IMR-90 (cell line): ENCODE results near the gene RPS27. TPM values are rescaled to one million over a fixed set of nuclear protein-coding genes. Genes with fewer than 3 reads are reported as not detected.
"Not testable (repeated sequence)": the region's sequence is repeated elsewhere in the genome, so short reads cannot be mapped to it uniquely, and the experiment has no call there.

Experiments
- ATAC-seq: fragments of 200-7000 bp; cut with Tn5 transposase; 2 replicates; pipeline ENCODE4 v1.9.1; 2020; ENCODE audit warnings: low read depth, mild to moderate bottlenecking, moderate library complexity
- BruUV-seq: library from RNA; stranded (reverse); fragments of 400-500 nt; replicated peaks from 2 replicates; lab custom pipeline; 2021; lab: Mats Ljungman, UMichigan
- CTCF ChIA-PET: fragments of 300-600 bp; formaldehyde crosslinking; extraction: SDS; loops from one replicate; lab custom pipeline; 2021; ENCODE audit warnings: antibody characterized with exemption; lab: Yijun Ruan, JAX
- POLR2A ChIA-PET: fragments of 300-600 bp; sonication (Branson Sonifier 250); formaldehyde crosslinking; loops from one replicate; lab custom pipeline; 2022; ENCODE audit warnings: antibody characterized with exemption; ENCODE audit not compliant: unreplicated experiment; lab: Charles Lee
- DNase-seq: peaks from one replicate; pipeline ENCODE4 v3.0.0; 2013
- H2AFZ ChIP-seq: replicated peaks from 2 replicates; pipeline ENCODE3; 2013; ENCODE audit warnings: low read length, mild to moderate bottlenecking; ENCODE audit not compliant: poor library complexity
- H2AK5ac ChIP-seq: 2 replicates; pipeline ENCODE4 v1.6.1; 2013; ENCODE audit warnings: low read depth, low read length, inconsistent platforms
- H2AK9ac ChIP-seq: replicated peaks from 2 replicates; pipeline ENCODE3; 2013; ENCODE audit warnings: mild to moderate bottlenecking, low read depth, low read length, moderate library complexity; ENCODE audit not compliant: poor library complexity
- H2BK120ac ChIP-seq: 2 replicates; pipeline ENCODE4 v1.6.1; 2013; ENCODE audit warnings: low read depth, low read length, inconsistent platforms
- H2BK15ac ChIP-seq: 3 replicates; pipeline ENCODE4 v1.6.1; 2013; ENCODE audit warnings: low read depth, low read length, inconsistent platforms
- H2BK20ac ChIP-seq: 2 replicates; pipeline ENCODE4 v1.6.1; 2013; ENCODE audit warnings: low read depth, mild to moderate bottlenecking, inconsistent platforms, low read length, moderate library complexity
- H2BK5ac ChIP-seq: 2 replicates; pipeline ENCODE4 v1.6.1; 2013; ENCODE audit warnings: mild to moderate bottlenecking, low read depth, low read length, inconsistent platforms; ENCODE audit not compliant: poor library complexity, severe bottlenecking
- H3K14ac ChIP-seq: replicated peaks from 2 replicates; pipeline ENCODE4 v1.6.1; 2013; ENCODE audit warnings: low read depth, low read length, inconsistent platforms
- H3K18ac ChIP-seq: 2 replicates; pipeline ENCODE4 v1.6.1; 2013; ENCODE audit warnings: low read depth, low read length, control low read depth
- H3K23ac ChIP-seq: 2 replicates; pipeline ENCODE4 v1.6.1; 2013; ENCODE audit warnings: low read depth, low read length, inconsistent platforms
- H3K27ac ChIP-seq: 2 replicates; pipeline ENCODE4 v1.5.1; 2013; ENCODE audit warnings: mild to moderate bottlenecking, control low read depth, low read length; ENCODE audit not compliant: insufficient read depth
- H3K27me3 ChIP-seq: 2 replicates; pipeline ENCODE4 v1.6.1; 2013; ENCODE audit warnings: low read length; ENCODE audit not compliant: control insufficient read depth, insufficient read depth
- H3K36me3 ChIP-seq: 2 replicates; pipeline ENCODE4 v1.6.1; 2013; ENCODE audit warnings: low read length, mixed read lengths; ENCODE audit not compliant: control insufficient read depth, insufficient read depth
- H3K4ac ChIP-seq: 2 replicates; pipeline ENCODE4 v1.6.1; 2013; ENCODE audit warnings: low read depth, low read length, inconsistent platforms
- H3K4me1 ChIP-seq: 2 replicates; pipeline ENCODE4 v1.6.1; 2013; ENCODE audit warnings: low read length, mixed read lengths; ENCODE audit not compliant: control insufficient read depth, insufficient read depth
- H3K4me2 ChIP-seq: 2 replicates; pipeline ENCODE4 v1.6.1; 2013; ENCODE audit warnings: low read depth, mild to moderate bottlenecking, control low read depth, low read length, moderate library complexity
- H3K4me3 ChIP-seq: 2 replicates; pipeline ENCODE4 v1.5.1; 2013; ENCODE audit warnings: low read depth, mild to moderate bottlenecking, control low read depth, low read length, moderate library complexity; ENCODE audit not compliant: insufficient read depth
- H3K56ac ChIP-seq: 2 replicates; pipeline ENCODE4 v1.6.1; 2013; ENCODE audit warnings: low read length, inconsistent platforms; ENCODE audit not compliant: insufficient read depth; ENCODE audit errors: extremely low read depth
- H3K79me1 ChIP-seq, 2 experiments: 2 replicates each; pipeline ENCODE4 v1.6.1; 2013; ENCODE audit warnings: low read length in 2 of 2, inconsistent platforms in 1 of 2, low read depth in 1 of 2
- H3K9ac ChIP-seq: 2 replicates; pipeline ENCODE4 v1.6.1; 2013; ENCODE audit warnings: low read depth, low read length, control low read depth
- H3K9me1 ChIP-seq: 2 replicates; pipeline ENCODE4 v1.6.1; 2013; ENCODE audit warnings: low read length, inconsistent platforms; ENCODE audit not compliant: insufficient read depth
- H3K9me3 ChIP-seq: 2 replicates; pipeline ENCODE4 v1.6.1; 2013; ENCODE audit warnings: low read length; ENCODE audit not compliant: control insufficient read depth, insufficient read depth
- H4K20me1 ChIP-seq: 2 replicates; pipeline ENCODE4 v1.6.1; 2013; ENCODE audit warnings: low read length, inconsistent platforms; ENCODE audit not compliant: insufficient read depth
- H4K5ac ChIP-seq: 2 replicates; pipeline ENCODE4 v1.6.1; 2013; ENCODE audit warnings: mild to moderate bottlenecking, low read depth, low read length, control low read depth
- H4K8ac ChIP-seq, 2 experiments: 2 replicates each; pipeline ENCODE4 v1.6.1; 2013; ENCODE audit warnings: low read depth in 2 of 2, low read length in 2 of 2, control low read depth in 1 of 2, inconsistent platforms in 1 of 2
- H4K91ac ChIP-seq: 2 replicates; pipeline ENCODE4 v1.6.1; 2013; ENCODE audit warnings: low read depth, low read length, inconsistent platforms; ENCODE audit not compliant: insufficient read depth
- WGBS, 2 experiments: methylation state at CpG; one replicate each; pipeline versions ENCODE4 v1.1.5 to v1.1.7; 2013; ENCODE audit warnings: missing lambda C conversion rate in 2 of 2; ENCODE audit not compliant: insufficient read length in 1 of 2; ENCODE audit errors: extremely low coverage in 2 of 2; 5-methylcytosine and 5-hydroxymethylcytosine counted together
- dilution Hi-C: fragments of 300-500 bp; cut with HindIII; formaldehyde crosslinking; loops from one replicate; pipeline ENCODE4 v1.14.3; 2018; ENCODE audit warnings: low sequenced_read_pairs; ENCODE audit not compliant: unreplicated experiment
- in situ Hi-C: fragments of 300-500 bp; cut with MboI; formaldehyde crosslinking; loops from 3 replicates; pipeline ENCODE4 v1.14.3; 2019; ENCODE audit warnings: low sequenced_read_pairs, inconsistent platforms, mixed read lengths
- intact Hi-C: fragments of 100-400 bp; cut with micrococcal nuclease; formaldehyde crosslinking; loops from 2 replicates; pipeline ENCODE4 v1.10.0; 2022
- microRNA-seq, 2 experiments: library from miRNA; stranded (forward) in 1 of 2; unstranded in 1 of 2; fragments of 10-50 nt in 1 of 2; fragments of <30 nt in 1 of 2; gene quantifications in 1 of 2; microRNA quantifications in 1 of 2; one replicate each; pipeline versions ENCODE3 to v1.1.0; 2013 to 2020; ENCODE audit not compliant: insufficient read depth in 1 of 2, insufficient read length in 1 of 2, unreplicated experiment in 1 of 2
- polyA plus RNA-seq, 3 experiments: library from polyadenylated mRNA; depleted of rRNA; stranded (reverse); fragments of >200 nt; gene quantifications; 2 replicates each; pipeline ENCODE4 v1.2.3, GENCODE V29; 2012; ENCODE audit warnings: low replicate concordance in 1 of 3
- small RNA-seq, 5 experiments: library from RNA; depleted of rRNA; stranded (forward); fragments of <200 nt; gene quantifications; one replicate each; pipeline ENCODE3, GENCODE V24; 2012
- total RNA-seq: library from RNA; depleted of rRNA; stranded (reverse); fragments of >200 nt; gene quantifications from 2 replicates; pipeline ENCODE4 v1.2.3, GENCODE V29; 2012; rRNA removed

Gene RPS27
- total and polyA plus RNA-seq, 2 of the 4 experiments (the other 2 are of a cell fraction): 320 to 6,236 TPM

DNA sequence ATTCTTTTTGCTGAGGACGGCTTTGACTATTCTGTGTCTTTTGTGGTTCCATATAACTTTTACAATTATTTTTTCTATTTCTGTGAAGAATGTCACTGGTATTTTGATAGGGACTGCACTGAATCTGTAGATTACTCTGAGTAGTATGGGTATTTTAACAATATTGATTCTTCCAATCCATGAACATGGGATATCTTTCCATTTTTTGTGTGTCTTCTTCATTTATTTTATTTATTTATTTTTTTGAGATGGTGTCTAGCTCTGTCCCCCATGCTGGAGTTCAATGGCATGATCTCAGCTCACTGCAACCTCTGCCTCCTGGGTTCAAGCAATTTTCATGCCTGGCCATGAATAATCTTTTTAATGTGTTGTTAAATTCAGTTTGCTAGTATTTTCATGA is 43.1 kb downstream of the RPS27 start:
- DNase-seq, POLR2A ChIA-PET, H3K4me3 ChIP-seq, H3K9ac ChIP-seq, H3K9me3 ChIP-seq, H3K4ac ChIP-seq, H4K5ac ChIP-seq, H3K9me1 ChIP-seq, H2AK5ac ChIP-seq, H2BK120ac ChIP-seq, ATAC-seq, H2BK20ac ChIP-seq, H3K36me3 ChIP-seq, H3K27me3 ChIP-seq, H3K4me1 ChIP-seq, H3K14ac ChIP-seq, H3K4me2 ChIP-seq, CTCF ChIA-PET, H2BK15ac ChIP-seq, H3K18ac ChIP-seq, H4K91ac ChIP-seq, in situ Hi-C loops, H3K23ac ChIP-seq, H2AK9ac ChIP-seq, H2BK5ac ChIP-seq, H4K20me1 ChIP-seq, H3K27ac ChIP-seq, H3K79me1 ChIP-seq, H3K56ac ChIP-seq, dilution Hi-C loops, H4K8ac ChIP-seq, intact Hi-C loops, H2AFZ ChIP-seq, BruUV-seq: not testable (repeated sequence)
- no CpG with 5 or more reads among the region's 1 CpG for WGBS, 2 experiments

Small RNA genes within 50 kb of the gene (microRNA-seq; reads per million reads assigned to microRNA genes)
- 0 to 2.1 reads per million in 2 experiments for gene MIR6737 (ENCODE audit: insufficient read depth in 1 of 2, insufficient read length in 1 of 2, unreplicated experiment in 1 of 2)
- gene RNU6-179P (ENCODE audit: insufficient read depth, insufficient read length): not detected

Small RNA genes within 50 kb of the gene (small RNA-seq; reads per million reads assigned to genes)
- 0 to 0.16 (median 0) reads per million in 5 experiments for gene MIR6737
- 0 to 1.8 (median 0) reads per million in 5 experiments for gene RNU6-179P

Other genes starting within 250 kb of the RPS27 start
- 1.9 and 3.2 TPM in 2 replicates for gene SLC27A3, start 215.4 kb upstream of the RPS27 start, total RNA-seq
- gene SLC27A3, start 215.4 kb upstream of the RPS27 start, polyA plus RNA-seq (2012; rRNA removed): 9.3 and 9.6 TPM in 2 replicates
- 3.8 and 5.6 TPM in 2 replicates for gene GATAD2B, start 67.8 kb upstream of the RPS27 start, total RNA-seq
- 6.1 and 6.2 TPM in 2 replicates for gene GATAD2B, start 67.8 kb upstream of the RPS27 start, polyA plus RNA-seq (2012; rRNA removed)
- gene DENND4B, start 44.0 kb upstream of the RPS27 start, total RNA-seq: 1.8 and 2.5 TPM in 2 replicates
- 25.2 and 33.3 TPM in 2 replicates for gene DENND4B, start 44.0 kb upstream of the RPS27 start, polyA plus RNA-seq (2012; rRNA removed)
- 1.9 and 2.7 TPM in 2 replicates for gene CRTC2, start 32.1 kb upstream of the RPS27 start, total RNA-seq
- 20.1 and 22.2 TPM in 2 replicates for gene CRTC2, start 32.1 kb upstream of the RPS27 start, polyA plus RNA-seq (2012; rRNA removed)
- gene SLC39A1, start 27.2 kb upstream of the RPS27 start, total RNA-seq: 94.7 and 97.7 TPM in 2 replicates
- gene SLC39A1, start 27.2 kb upstream of the RPS27 start, polyA plus RNA-seq (2012; rRNA removed): 84.6 and 89.1 TPM in 2 replicates
- 4.4 and 6.5 TPM in 2 replicates for gene CREB3L4, start 22.9 kb upstream of the RPS27 start, total RNA-seq
- gene CREB3L4, start 22.9 kb upstream of the RPS27 start, polyA plus RNA-seq (2012; rRNA removed): 8.3 and 9.8 TPM in 2 replicates
- gene JTB, start 13.1 kb upstream of the RPS27 start, total RNA-seq: 114 and 123 TPM in 2 replicates
- 138 and 153 TPM in 2 replicates for gene JTB, start 13.1 kb upstream of the RPS27 start, polyA plus RNA-seq (2012; rRNA removed)
- gene RAB13, start 4.4 kb upstream of the RPS27 start, total RNA-seq: 42.3 and 56.7 TPM in 2 replicates
- 207 and 249 TPM in 2 replicates for gene RAB13, start 4.4 kb upstream of the RPS27 start, polyA plus RNA-seq (2012; rRNA removed)
- gene NUP210L, start 164.3 kb downstream of the RPS27 start, total RNA-seq: under 0.01 TPM in 2 replicates
- gene NUP210L, start 164.3 kb downstream of the RPS27 start, polyA plus RNA-seq (2012; rRNA removed): 0.02 TPM in 1 of 2 replicates, not detected in the other
- gene TPM3, start 201.3 kb downstream of the RPS27 start, total RNA-seq: 530 and 974 TPM in 2 replicates
- gene TPM3, start 201.3 kb downstream of the RPS27 start, polyA plus RNA-seq (2012; rRNA removed): 409 and 438 TPM in 2 replicates
- not detected in 2 replicates for gene CFAP141, start 215.6 kb downstream of the RPS27 start, total RNA-seq
- not detected in 2 replicates for gene CFAP141, start 215.6 kb downstream of the RPS27 start, polyA plus RNA-seq (2012; rRNA removed)
- gene UBAP2L, start 230.2 kb downstream of the RPS27 start, total RNA-seq: 57.5 and 77.2 TPM in 2 replicates
- 149 and 156 TPM in 2 replicates for gene UBAP2L, start 230.2 kb downstream of the RPS27 start, polyA plus RNA-seq (2012; rRNA removed)